RPMI8226 (cell line): Measurements from ENCODE around the gene PRDX5.

ENCODE experiments used
- DNase-seq: peaks from one replicate; pipeline ENCODE4 v3.0.0-alpha.2; 2015

Gene PRDX5

GRCh38 chr11:64327993-64328392 lies 10.1 kb downstream of the PRDX5 start:
- DNase-seq = peak; percentile 2

GRCh38 chr11:64330888-64331287 lies 13.0 kb downstream of the PRDX5 start:
- peak; percentile 1 for DNase-seq

DNA sequence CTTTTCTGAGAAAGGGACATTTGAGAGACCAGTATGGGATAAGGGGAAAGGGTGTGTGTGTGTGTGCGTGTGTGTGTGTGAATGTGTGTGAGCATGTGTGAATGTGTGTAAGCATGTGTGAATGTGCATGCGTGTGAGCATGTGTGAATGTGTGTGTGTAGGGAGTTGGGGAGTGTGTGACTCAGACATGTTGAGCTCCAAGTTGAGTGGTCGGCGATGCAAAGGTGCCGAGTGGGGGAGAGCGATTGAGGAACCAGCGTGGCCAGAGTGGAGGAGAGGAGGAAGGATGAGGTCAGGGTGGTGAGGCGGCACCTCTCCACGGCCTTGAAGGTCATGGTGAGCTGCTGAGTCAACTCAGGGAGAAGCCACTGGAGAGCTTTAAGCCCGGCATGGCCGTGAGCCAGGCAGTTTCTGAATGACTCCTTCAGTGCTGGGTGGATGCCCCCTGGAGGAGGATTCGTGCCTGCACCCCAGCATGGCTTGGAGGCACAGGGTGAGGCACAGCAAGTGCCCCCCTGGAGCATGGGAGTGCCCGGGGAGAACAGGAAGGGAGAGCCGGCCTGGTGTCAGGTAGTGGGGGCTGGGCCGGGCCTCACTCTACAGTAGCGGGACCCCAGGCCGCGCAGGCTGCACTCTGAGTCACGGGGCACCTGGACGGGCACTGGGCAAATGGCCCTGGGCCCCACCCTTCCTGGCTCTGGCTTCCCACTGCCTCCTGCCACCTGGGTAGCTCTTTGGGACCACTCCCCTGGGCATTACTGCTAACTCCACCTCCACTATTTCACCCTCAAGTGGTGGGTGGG lies 13.8 kb downstream of the PRDX5 start:
- peak; percentile 99 for DNase-seq

GRCh38 chr11:64333556-64333955 lies 15.6 kb downstream of the PRDX5 start:
- peak; percentile 3 for DNase-seq

DNA sequence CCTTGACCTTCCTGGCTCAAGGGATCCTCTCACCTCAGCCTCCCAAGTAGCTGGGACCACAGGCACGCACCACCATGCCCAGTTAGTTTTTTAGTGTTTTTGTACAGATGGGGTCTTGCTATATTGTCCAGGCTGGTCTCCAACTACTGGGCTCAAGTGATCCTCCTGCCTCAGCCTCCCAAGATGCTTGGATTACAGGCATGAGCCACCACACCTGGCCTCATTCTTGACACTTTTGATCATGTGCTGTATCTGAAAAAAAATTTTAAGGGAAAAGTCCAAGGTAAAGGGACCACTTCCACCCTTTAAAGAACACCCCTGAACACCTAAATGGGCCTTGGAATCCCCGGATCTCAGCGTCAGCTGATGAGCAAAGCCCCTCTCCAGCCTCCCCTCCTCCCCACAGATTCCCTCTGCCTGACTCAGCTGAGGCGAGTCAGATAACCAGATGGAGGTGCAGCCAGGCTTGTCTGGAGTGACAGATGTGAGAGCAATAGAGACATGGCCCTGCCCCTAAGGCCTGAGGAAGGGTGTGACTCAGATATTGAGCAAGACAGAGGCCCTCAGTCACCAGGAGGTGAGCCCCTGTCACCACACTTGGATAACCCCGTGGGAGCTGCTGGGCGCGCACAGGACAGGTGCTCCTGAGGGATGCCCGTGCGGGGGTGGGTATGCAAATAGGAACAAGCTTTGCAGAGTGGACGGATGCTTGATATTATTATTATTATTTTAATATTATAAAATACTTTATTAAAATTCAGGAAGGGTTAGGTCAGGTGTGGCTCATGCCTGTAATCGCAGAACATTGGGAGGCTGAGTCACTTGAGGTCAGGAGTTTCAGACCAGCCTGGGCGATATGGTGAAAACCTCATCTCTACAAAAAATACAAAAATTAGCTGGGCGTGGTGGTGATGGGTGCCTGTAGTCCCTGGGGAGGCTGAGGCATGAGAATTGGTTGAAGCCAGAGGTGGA lies 17.1 kb downstream of the PRDX5 start:
- DNase-seq = peak; percentile 54

GRCh38 chr11:64337538-64338249 lies 19.8 kb downstream of the PRDX5 start:
- no peak for DNase-seq

DNA sequence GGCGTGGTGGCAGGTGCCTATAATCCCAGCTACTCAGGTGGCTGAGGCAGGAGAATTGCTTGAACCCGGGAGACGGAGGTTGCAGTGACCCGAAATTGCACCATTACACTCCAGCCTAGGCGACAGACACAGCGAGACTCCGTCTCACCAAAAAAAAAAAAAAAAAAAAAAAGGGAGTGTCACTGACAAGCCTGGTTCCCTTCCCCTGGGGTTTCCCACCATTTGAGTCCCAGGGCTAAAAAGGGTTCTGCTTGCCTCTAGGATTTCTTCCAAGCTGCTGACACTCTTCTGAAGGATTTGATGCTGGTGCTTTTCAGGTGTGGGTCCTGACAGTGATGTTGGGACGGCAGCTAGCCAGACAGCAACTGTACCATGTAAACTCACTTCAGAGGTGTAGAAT lies 20.8 kb downstream of the PRDX5 start:
- no peak for DNase-seq

GRCh38 chr11:64339286-64339685 lies 21.4 kb downstream of the PRDX5 start:
- no peak for DNase-seq

DNA sequence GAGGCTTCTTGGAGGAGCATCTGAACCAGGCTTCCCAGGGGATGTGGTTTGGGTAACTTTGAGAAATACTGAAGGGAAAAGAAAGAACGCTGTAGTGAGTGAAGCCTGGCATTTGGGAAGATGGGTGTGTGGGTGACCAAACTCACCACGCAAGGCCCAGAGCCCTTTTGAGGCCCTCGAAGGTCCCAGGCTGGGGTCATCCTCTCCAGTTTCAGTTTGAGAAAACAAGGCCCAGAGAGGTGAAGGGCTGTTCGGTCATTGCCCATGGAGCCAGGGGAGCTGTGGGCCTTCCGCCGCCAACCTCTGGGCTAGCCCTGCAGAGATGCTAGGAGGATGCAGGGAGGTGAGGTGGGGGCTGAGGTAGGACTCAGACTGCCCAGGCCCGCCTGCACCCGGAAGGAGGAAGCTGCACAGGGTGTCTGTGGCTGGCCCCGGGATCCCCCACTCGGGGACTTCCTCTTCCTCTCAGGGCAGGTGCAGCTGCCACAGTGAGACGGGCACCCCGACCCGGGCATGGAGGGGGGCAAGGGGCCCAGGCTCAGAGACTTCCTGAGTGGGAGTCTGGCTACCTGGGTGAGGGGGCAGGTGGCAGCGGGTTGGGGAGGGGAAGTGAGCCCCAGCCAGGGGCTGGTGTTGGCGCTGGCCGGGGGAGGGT lies 22.0 kb downstream of the PRDX5 start, which contains the start of gene CCDC88B:
Gene CCDC88B, plus strand, starts transcription at position 451 of the 655 bp plus-strand sequence. Its CDS starts 63 bp downstream, at position 514.
- peak; percentile 91 for DNase-seq

- DNase-seq = peak; percentile 44
These were observed 22.9 kb downstream of the PRDX5 start for GRCh38 chr11:64340671-64341335.

DNA sequence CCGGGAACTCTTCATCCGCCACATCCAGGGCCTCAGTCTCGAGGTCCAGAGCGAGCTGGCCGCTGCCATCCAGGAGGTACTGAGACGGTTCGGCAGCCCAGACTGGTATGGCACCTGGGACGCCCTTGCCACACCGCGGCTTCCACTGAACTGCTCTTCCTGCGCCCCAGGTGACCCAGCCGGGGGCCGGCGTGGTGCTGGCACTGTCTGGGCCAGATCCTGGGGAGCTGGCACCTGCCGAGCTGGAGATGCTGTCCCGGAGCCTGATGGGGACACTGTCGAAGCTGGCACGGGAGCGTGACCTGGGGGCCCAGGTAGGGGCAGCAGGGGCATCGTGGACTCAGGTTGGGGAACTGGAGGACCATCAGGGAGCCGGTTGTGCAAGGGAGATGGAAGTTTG lies 23.5 kb downstream of the PRDX5 start:
- DNase-seq = no peak

DNA sequence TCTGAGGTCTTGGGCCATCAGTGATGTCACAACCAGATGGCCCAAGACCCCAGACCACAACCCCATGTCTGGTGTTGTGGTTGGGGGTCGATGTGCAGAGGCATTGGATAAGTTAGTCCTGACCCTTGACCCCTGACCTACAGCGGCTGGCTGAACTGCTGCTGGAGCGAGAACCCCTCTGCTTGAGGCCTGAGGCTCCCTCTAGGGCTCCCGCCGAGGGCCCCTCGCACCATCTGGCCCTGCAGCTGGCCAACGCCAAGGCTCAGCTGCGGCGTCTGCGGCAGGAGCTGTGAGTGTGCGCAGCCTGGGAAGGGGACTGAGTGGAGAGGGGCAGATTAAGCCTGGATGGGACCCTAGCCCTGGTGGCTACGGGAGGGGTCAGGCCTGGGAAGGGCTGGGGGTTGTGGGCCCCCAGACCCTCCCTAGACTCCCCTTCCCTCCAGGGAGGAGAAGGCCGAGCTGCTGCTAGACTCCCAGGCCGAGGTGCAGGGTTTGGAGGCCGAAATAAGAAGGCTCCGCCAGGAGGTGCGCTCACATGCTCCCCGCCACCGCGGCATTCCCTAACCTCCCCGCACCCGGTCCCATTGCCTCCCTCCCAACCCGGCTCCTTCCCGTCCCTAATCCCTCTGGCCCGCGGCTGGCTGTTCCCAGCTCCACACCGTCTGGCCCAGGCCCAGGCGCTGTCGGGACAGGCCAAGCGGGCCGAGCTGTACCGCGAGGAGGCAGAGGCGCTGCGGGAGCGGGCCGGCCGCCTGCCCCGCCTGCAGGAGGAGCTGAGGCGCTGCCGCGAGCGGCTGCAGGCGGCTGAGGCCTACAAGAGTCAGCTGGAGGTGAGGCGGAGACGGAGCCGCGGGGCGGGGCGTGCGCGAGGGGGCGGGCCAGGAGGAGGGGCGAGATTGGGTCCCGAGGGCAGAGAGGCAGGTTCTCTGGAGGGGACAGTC lies 24.2 kb downstream of the PRDX5 start:
- DNase-seq = peak; percentile 78

DNA sequence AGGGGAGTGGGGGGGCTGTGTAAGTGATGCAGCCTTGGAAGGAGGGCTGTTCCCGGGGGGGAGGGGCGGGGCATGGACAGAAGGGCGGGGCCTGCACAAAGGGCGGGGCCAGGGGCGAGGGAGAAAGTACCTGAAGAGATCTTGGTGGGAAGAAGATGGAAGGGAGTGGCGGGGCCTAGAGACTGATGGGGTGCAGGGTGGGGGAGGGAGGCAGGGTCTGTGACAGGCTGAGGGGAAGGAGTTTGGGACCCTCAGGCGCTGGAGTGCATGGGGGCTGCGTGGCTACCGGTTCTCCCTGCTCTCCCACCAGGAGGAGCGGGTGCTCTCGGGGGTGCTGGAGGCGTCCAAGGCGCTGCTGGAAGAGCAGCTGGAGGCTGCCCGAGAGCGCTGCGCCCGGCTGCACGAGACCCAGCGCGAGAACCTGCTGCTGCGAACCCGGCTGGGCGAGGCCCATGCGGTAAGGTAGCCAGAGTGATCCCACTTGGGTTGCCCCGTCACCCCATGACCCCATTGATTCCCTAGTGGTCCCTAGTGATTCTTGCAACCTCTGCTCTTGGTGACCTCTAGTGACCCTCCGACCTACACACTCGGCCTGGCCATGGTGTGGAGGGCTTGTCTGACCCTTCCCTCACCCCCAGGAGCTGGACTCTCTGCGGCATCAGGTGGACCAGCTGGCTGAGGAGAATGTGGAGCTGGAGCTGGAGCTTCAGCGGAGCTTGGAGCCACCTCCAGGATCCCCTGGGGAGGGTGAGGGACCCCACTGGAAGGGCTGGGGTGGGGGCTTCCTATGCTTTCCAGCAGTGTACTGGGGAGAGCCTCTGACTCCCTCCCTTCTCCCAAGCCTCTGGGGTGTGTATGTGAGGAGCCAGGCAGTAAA lies 25.2 kb downstream of the PRDX5 start:
- DNase-seq = no peak

DNA sequence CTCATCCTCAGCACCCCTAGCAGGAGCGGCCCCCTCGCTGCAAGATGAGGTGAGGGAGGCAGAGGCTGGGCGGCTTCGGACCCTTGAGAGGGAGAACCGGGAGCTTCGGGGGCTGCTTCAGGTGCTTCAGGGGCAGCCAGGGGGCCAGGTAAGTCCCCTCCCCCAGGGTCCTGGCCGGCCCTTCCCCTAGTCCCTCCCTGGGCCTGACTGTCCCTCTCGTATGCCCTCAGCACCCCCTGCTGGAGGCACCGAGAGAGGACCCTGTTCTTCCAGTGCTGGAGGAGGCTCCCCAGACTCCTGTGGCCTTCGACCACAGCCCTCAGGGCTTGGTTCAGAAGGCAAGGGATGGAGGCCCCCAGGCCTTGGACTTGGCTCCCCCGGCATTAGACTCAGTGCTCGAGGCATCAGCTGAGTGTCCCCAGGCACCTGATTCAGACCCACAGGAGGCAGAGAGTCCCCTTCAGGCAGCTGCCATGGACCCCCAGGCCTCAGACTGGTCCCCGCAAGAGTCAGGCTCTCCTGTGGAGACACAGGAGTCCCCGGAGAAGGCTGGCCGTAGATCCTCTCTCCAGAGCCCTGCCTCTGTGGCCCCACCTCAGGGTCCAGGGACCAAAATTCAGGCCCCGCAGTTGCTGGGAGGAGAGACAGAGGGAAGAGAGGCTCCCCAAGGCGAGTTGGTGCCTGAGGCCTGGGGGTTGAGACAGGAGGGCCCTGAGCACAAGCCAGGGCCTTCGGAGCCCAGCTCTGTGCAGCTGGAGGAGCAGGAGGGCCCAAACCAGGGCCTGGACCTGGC lies 26.0 kb downstream of the PRDX5 start:
- peak; percentile 38 for DNase-seq

- DNase-seq = no peak
These were observed 26.9 kb downstream of the PRDX5 start for GRCh38 chr11:64344787-64345186.

GRCh38 chr11:64347193-64347867 lies 29.4 kb downstream of the PRDX5 start:
- DNase-seq = no peak

GRCh38 chr11:64348383-64349024 lies 30.6 kb downstream of the PRDX5 start:
- no peak for DNase-seq

- no peak for DNase-seq
These were observed 31.1 kb downstream of the PRDX5 start for GRCh38 chr11:64349025-64349387.
